HEK293 (cell line): ENCODE data around the gene ST8SIA5.

ENCODE experiments used
- CTCF ChIA-PET: fragments of 350-600 bp; formaldehyde crosslinking; extraction: SDS; loops from one replicate; lab custom pipeline; 2021; ENCODE audit warnings: antibody characterized with exemption; lab: Yijun Ruan, JAX
- POLR2A ChIA-PET: fragments of 300-600 bp; formaldehyde crosslinking; extraction: SDS; loops from one replicate; lab custom pipeline; 2020; ENCODE audit warnings: antibody characterized with exemption, inconsistent platforms; lab: Yijun Ruan, JAX
- H3K27ac ChIP-seq: fragments of 200-500 bp; sonication (Bioruptor generic); 2 replicates; pipeline ENCODE4 v1.5.1; 2014; ENCODE audit warnings: low read depth, low read length, control low read depth, inconsistent platforms; ENCODE audit errors: extremely low read depth
- H3K36me3 ChIP-seq, 2 experiments: fragments of 200-500 bp in 1 of 2; sonication (Bioruptor generic) in 1 of 2; 1 replicate in 1 of 2; 2 replicates in 1 of 2; pipeline ENCODE4 v1.5.1; 2014 to 2017; ENCODE audit warnings: inconsistent platforms in 2 of 2, low read length in 2 of 2; ENCODE audit not compliant: control insufficient read depth in 2 of 2, insufficient read depth in 1 of 2
- H3K4me1 ChIP-seq: fragments of 200-500 bp; sonication (Bioruptor generic); 2 replicates; pipeline ENCODE4 v1.5.1; 2014; ENCODE audit warnings: mild to moderate bottlenecking, low read length, inconsistent platforms; ENCODE audit not compliant: control insufficient read depth, insufficient read depth
- H3K4me3 ChIP-seq: 2 replicates; pipeline ENCODE4 v1.5.1; 2011; ENCODE audit warnings: low read depth, mild to moderate bottlenecking, control low read depth, low read length, moderate library complexity
- H3K9me3 ChIP-seq: fragments of 200-500 bp; sonication (Bioruptor generic); 2 replicates; pipeline ENCODE4 v1.5.1; 2014; ENCODE audit warnings: low read depth, low read length, inconsistent platforms; ENCODE audit not compliant: control insufficient read depth, insufficient read depth
- BCL11A ChIP-seq: fragments of 450-650 bp; formaldehyde crosslinking; IDR thresholded peaks from 2 replicates; pipeline ENCODE4 v1.5.1; 2016; ENCODE audit warnings: low read depth, missing biosample characterization, missing genetic modification characterization
- GFI1B ChIP-seq: fragments of 450-650 bp; formaldehyde crosslinking; IDR thresholded peaks from 2 replicates; pipeline ENCODE4 v1.5.1; 2016; ENCODE audit warnings: missing biosample characterization, missing genetic modification characterization
- HOXC10 ChIP-seq: sonication (generic); formaldehyde crosslinking; IDR thresholded peaks from 2 replicates; pipeline ENCODE4 v1.8.1; 2023; ENCODE audit warnings: mild to moderate bottlenecking, missing genetic modification reagents
- ZBTB44 ChIP-seq: fragments of 450-650 bp; IDR thresholded peaks from 2 replicates; pipeline ENCODE4 v1.5.1; 2018; ENCODE audit warnings: missing biosample characterization, mild to moderate bottlenecking, missing genetic modification characterization
- ZFP3 ChIP-seq: fragments of 450-650 bp; formaldehyde crosslinking; IDR thresholded peaks from 2 replicates; pipeline ENCODE4 v1.5.1; 2016; ENCODE audit warnings: low read depth, missing biosample characterization, missing genetic modification characterization
- ZFP37 ChIP-seq: fragments of 450-650 bp; formaldehyde crosslinking; IDR thresholded peaks from 2 replicates; pipeline ENCODE4 v1.5.1; 2016; ENCODE audit warnings: missing biosample characterization, missing genetic modification characterization
- ZFP69B ChIP-seq: fragments of 450-650 bp; formaldehyde crosslinking; IDR thresholded peaks from 2 replicates; pipeline ENCODE4 v1.5.1; 2016; ENCODE audit warnings: missing biosample characterization, missing genetic modification characterization
- ZNF112 ChIP-seq: fragments of 450-650 bp; formaldehyde crosslinking; IDR thresholded peaks from 2 replicates; pipeline ENCODE4 v1.5.0; 2017; ENCODE audit warnings: missing biosample characterization, missing genetic modification characterization
- ZNF146 ChIP-seq: fragments of 450-650 bp; formaldehyde crosslinking; IDR thresholded peaks from 2 replicates; pipeline ENCODE4 v1.5.1; 2016; ENCODE audit warnings: missing biosample characterization, missing genetic modification characterization
- ZNF175 ChIP-seq: fragments of 450-650 bp; formaldehyde crosslinking; IDR thresholded peaks from 2 replicates; pipeline ENCODE4 v1.5.1; 2016; ENCODE audit warnings: missing biosample characterization, missing genetic modification characterization
- ZNF223 ChIP-seq: fragments of 450-650 bp; formaldehyde crosslinking; IDR thresholded peaks from 2 replicates; pipeline ENCODE4 v1.5.1; 2016; ENCODE audit warnings: missing biosample characterization, missing genetic modification characterization
- ZNF26 ChIP-seq: fragments of 450-650 bp; formaldehyde crosslinking; IDR thresholded peaks from 2 replicates; pipeline ENCODE4 v1.5.1; 2016; ENCODE audit warnings: missing biosample characterization, missing genetic modification characterization
- ZNF274 ChIP-seq, 2 experiments: fragments of 200-500 bp in 1 of 2; fragments of 450-650 bp in 1 of 2; sonication (Bioruptor generic) in 1 of 2; formaldehyde crosslinking in 1 of 2; IDR thresholded peaks; 2 replicates each; pipeline versions ENCODE4 v1.5.1 to v1.6.1; 2014 to 2016; ENCODE audit warnings: borderline replicate concordance in 1 of 2, inconsistent platforms in 1 of 2, low read length in 1 of 2, missing biosample characterization in 1 of 2, missing genetic modification characterization in 1 of 2
- ZNF280D ChIP-seq: fragments of 450-650 bp; formaldehyde crosslinking; IDR thresholded peaks from 2 replicates; pipeline ENCODE4 v1.5.1; 2016; ENCODE audit warnings: missing biosample characterization, missing genetic modification characterization
- ZNF335 ChIP-seq: fragments of 450-650 bp; formaldehyde crosslinking; conservative IDR thresholded peaks from 2 replicates; pipeline ENCODE4 v1.5.1; 2016; ENCODE audit warnings: missing biosample characterization, missing genetic modification characterization
- ZNF366 ChIP-seq: fragments of 450-650 bp; formaldehyde crosslinking; conservative IDR thresholded peaks from 2 replicates; pipeline ENCODE4 v1.5.1; 2016; ENCODE audit warnings: missing biosample characterization, missing genetic modification characterization
- ZNF423 ChIP-seq: fragments of 450-650 bp; formaldehyde crosslinking; IDR thresholded peaks from 2 replicates; pipeline ENCODE4 v1.5.1; 2016; ENCODE audit warnings: missing biosample characterization, missing genetic modification characterization
- ZNF426 ChIP-seq: fragments of 450-650 bp; formaldehyde crosslinking; IDR thresholded peaks from 2 replicates; pipeline ENCODE4 v1.5.1; 2017; ENCODE audit warnings: missing biosample characterization, missing genetic modification characterization, mild to moderate bottlenecking, inconsistent platforms, moderate library complexity
- ZNF449 ChIP-seq: fragments of 450-650 bp; formaldehyde crosslinking; IDR thresholded peaks from 2 replicates; pipeline ENCODE4 v1.5.1; 2017; ENCODE audit warnings: missing biosample characterization, mild to moderate bottlenecking, missing genetic modification characterization, moderate library complexity
- ZNF488 ChIP-seq: fragments of 450-650 bp; formaldehyde crosslinking; IDR thresholded peaks from 2 replicates; pipeline ENCODE4 v1.5.1; 2016; ENCODE audit warnings: missing biosample characterization, missing genetic modification characterization
- ZNF501 ChIP-seq: fragments of 450-650 bp; formaldehyde crosslinking; IDR thresholded peaks from 2 replicates; pipeline ENCODE4 v1.5.1; 2016; ENCODE audit warnings: missing biosample characterization, missing genetic modification characterization
- ZNF514 ChIP-seq: fragments of 450-650 bp; formaldehyde crosslinking; IDR thresholded peaks from 2 replicates; pipeline ENCODE4 v1.5.1; 2016; ENCODE audit warnings: missing biosample characterization, missing genetic modification characterization
- ZNF571 ChIP-seq: fragments of 450-650 bp; formaldehyde crosslinking; IDR thresholded peaks from 2 replicates; pipeline ENCODE4 v1.5.0; 2017; ENCODE audit warnings: missing biosample characterization, missing genetic modification characterization
- ZNF660 ChIP-seq: fragments of 450-650 bp; IDR thresholded peaks from 2 replicates; pipeline ENCODE4 v1.5.1; 2018; ENCODE audit warnings: missing biosample characterization, mild to moderate bottlenecking, missing genetic modification characterization
- ZNF701 ChIP-seq: fragments of 450-650 bp; formaldehyde crosslinking; IDR thresholded peaks from 2 replicates; pipeline ENCODE4 v1.5.1; 2016; ENCODE audit warnings: missing biosample characterization, missing genetic modification characterization
- TF ChIP-seq, protein P1 (sequence below): fragments of 450-650 bp; formaldehyde crosslinking; IDR thresholded peaks from 2 replicates; pipeline ENCODE4 v1.5.1; 2016; ENCODE audit warnings: missing biosample characterization, missing genetic modification characterization, borderline replicate concordance

The ST8SIA5 gene

GRCh38 chr18:46750626-46751025 lies 6.2 kb downstream of the ST8SIA5 start:
- Histone ChIP-seq H3K27ac (no peak overlapping the region), H3K4me3 (no peak overlapping the region), H3K4me1 (no peaks in the 10 kb centered on the region), H3K36me3 (no peaks in the 10 kb centered on the region), H3K9me3 (no peaks in the 10 kb centered on the region)
- no peak for TF ChIP-seq ZNF423 (tag by site-specific recombination)
- no peak for TF ChIP-seq HOXC10 (CRISPR knock-in tag)
- no peak for TF ChIP-seq ZNF274 (IDR thresholded peaks at IDR 0.05; ENCODE audit: low read length)
- no peak for TF ChIP-seq ZNF274 (tag by site-specific recombination; IDR thresholded peaks at IDR 0.05; ENCODE audit: borderline replicate concordance)
- no peak for TF ChIP-seq ZFP37 (tag by site-specific recombination)
- TF ChIP-seq ZNF335, result no peak
- TF ChIP-seq ZFP3, result no peak
- TF ChIP-seq BCL11A (tag by site-specific recombination), result no peak
- TF ChIP-seq ZNF146 (tag by site-specific recombination), result no peak
- no peak for TF ChIP-seq ZNF26
- no peak for TF ChIP-seq ZNF571 (tag by site-specific recombination)
- TF ChIP-seq ZNF366, result no peak
- no peak for TF ChIP-seq ZNF514 (tag by site-specific recombination)
- CTCF ChIA-PET, result interaction anchor here (0.5 kb wide), 1 partner anchor 9 kb away, joined by 3 read pairs; no protein-coding TSS in a partner anchor
- POLR2A ChIA-PET, result no interaction called here

- Histone ChIP-seq H3K36me3 (no peaks in the 10 kb centered on the region), H3K27ac (no peak overlapping the region), H3K4me1 (no peaks in the 10 kb centered on the region), H3K9me3 (no peaks in the 10 kb centered on the region), H3K4me3 (no peak overlapping the region)
- CTCF ChIA-PET, result no interaction called here
- POLR2A ChIA-PET, result interaction anchor here (0.9 kb wide), 1 partner anchor 169 kb away, joined by 3 read pairs; the partner anchor contains the start of genes KATNAL2 and PIAS2
- TF ChIP-seq ZNF280D (tag by site-specific recombination) (no peak), GFI1B (tag by site-specific recombination) (no peak), ZNF701 (tag by site-specific recombination) (no peak), ZNF660 (tag by site-specific recombination) (no peak), ZNF449 (tag by site-specific recombination) (no peak), ZFP69B (tag by site-specific recombination) (no peak), ZNF488 (no peak), ZBTB44 (tag by site-specific recombination) (no peak), ZNF112 (tag by site-specific recombination) (no peak), ZNF175 (tag by site-specific recombination) (no peak), ZNF501 (tag by site-specific recombination) (no peak), ZNF223 (tag by site-specific recombination) (no peak), ZNF426 (tag by site-specific recombination) (no peak)
- TF ChIP-seq, protein P1, sequence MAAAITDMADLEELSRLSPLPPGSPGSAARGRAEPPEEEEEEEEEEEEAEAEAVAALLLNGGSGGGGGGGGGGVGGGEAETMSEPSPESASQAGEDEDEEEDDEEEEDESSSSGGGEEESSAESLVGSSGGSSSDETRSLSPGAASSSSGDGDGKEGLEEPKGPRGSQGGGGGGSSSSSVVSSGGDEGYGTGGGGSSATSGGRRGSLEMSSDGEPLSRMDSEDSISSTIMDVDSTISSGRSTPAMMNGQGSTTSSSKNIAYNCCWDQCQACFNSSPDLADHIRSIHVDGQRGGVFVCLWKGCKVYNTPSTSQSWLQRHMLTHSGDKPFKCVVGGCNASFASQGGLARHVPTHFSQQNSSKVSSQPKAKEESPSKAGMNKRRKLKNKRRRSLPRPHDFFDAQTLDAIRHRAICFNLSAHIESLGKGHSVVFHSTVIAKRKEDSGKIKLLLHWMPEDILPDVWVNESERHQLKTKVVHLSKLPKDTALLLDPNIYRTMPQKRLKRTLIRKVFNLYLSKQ (tag by site-specific recombination), result no peak
Observed at GRCh38 chr18:46748466-46748865, 8.4 kb downstream of the ST8SIA5 start.
